DMS79 (cell line): ENCODE results near the gene SMPD3.

ENCODE experiments used
- DNase-seq: peaks from one replicate; lab custom pipeline; 2025; lab: John Stamatoyannopoulos, UW

Gene SMPD3

DNA sequence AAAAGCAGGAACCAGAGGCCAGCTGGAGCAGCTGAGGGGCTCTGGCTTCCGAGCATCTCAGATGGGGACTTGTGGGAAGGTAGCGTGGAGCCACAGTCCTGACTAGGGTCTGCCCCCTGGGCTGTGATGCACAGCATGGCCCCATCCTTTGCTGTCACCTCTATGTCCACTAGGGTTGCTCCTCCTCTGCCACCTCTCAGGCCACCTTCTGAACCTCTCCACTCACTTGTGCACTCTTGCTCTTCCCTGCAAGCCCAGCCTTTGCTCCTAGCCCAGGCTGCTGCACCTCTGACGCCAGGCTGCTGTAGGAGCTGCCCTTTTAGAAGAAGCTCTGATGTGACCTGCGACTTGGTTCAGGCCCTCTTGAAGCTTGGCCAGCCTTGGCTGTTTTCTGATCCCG is 24.3 kb upstream of the SMPD3 start:
- DNase-seq, result no peak

DNA sequence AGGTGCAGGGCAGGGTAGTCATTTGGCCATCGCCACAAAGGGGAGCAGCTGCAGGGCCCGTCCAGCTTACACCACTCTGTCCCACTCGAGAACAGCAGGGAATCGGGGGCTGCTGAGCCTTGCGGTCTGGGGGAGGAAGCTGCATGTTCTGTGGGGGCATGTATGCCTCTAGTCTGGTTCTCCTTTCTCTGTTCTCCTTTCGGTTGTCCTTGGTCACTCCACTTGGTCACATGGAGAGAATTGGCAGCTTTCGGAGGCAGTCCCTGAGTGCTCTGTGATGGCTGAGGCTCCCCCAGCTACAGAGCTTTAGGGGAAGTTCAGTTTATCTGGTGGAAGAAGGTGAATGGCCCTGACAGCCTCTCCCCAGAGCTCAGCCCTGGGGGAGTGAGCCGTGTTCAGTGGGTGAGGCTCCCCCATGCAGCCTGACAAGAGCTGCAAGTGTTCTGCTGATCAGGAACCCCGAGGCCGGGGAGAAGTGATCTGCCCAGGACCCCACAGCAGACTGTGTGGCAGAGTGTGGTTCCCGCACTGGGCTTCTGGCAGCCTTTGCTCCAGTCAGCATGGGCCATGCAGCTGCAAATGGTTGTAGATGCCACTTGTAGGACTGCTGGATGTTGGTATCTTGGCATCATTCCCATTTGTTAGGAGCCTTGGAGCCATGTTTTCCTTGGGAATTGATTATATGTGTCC is 22.3 kb upstream of the SMPD3 start:
- DNase-seq, result no peak

DNA sequence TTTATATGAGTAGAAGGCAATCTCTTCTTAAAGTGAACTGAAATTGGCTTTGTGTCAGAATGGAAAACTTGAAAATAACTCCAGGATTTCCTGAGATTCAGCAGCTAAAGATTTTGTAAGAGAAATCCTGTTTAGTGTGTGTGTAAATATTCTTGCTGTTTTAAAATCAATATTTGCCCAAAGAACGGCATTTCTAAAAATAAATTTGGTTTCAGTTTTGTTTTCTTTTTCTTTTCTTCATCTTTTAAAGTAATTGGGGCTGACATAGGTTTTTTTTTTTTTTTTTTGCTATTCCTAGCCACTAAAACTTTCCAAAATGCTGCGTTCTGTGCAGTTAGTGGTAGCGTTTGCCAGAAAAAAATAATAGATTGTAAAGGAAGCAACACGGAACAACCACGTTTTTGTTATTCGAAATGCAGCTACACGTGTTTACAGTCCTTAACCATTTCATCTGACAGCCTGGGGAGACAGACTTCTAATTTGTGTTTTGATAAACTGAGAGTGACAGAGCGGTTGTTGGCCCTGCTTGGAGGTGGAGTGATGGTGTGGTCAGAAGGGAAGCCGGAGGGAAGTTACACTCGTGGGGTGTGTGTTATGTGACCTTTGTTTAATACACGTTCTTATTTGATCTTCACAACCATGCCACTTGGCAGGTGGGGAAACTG is 21.6 kb upstream of the SMPD3 start:
- DNase-seq, result no peak

DNA sequence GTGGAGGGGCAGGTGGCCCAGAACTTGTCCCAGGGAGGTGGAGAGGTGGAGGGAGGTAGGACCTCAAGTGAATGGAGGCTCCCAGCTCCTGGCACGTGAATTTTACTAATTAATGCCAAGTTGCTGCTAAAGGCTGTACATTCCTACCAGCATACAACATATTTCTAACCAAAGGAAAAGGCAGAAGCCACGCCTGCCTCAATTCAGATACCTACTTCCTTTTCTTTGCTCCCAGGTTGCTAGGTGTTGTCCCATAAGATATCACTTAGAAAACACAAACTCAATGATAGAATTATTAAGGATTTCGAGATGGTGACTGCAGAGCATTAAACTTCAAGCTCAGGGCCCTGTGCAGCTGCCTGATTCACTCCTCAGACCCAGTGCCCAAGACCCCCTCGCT is 20.5 kb upstream of the SMPD3 start:
- no peak for DNase-seq

DNA sequence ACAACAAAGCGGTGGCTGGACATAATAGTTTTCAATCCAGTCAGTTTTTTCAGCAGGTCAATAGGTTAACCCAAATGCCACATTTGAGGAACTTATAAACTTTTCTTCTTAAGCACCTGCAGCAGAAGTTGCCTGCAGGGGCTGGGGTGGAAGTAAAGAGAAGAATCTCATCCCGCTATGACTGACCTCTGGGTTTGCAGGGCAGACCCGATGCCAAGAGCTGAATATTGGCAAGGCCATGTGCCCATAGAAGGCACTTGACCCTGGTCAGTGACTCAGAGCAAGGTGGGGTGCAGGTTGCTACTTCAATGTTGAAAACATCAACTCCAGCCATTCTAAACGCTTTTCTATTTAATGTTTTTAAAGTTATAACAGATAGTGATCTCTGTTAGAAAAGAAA is 17.9 kb upstream of the SMPD3 start:
- DNase-seq, result no peak

DNA sequence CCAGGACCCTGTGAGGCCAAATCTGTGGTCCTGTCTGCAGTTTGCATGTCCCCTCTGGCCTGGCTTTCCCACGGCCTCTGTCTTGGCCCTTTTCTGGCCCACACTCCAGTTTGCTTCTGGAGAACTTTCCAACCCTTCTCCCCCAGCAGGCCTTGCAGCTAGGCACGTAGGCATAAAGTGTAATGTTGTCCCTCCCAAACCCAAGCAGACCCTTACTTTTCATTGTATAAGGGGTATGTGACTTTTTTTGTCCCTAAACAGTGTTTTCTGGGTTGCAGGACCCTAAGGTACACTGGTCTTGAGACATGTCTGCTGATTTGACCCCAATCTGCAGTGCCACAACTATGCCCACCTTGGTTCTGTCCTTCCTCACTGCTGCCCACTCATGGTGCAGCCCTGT is 15.6 kb upstream of the SMPD3 start:
- no peak for DNase-seq

DNA sequence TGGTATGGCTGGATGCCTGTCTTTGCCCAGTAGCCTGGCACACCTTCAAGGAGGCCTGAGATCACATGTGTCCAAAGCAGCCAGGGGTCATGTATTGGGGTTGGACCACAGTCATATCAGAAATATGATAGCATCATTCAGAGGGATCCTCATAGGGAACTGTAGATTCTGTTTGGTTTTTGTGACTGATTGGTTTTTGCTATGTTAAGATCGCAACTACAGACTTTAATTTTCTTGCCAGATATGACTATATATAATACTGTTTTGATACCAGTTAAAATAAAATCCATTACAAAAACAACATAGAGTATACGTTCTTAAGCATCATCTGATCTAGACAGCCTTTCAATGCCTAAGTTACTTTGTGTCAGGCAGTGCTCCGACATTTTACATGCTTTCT is 11.8 kb upstream of the SMPD3 start:
- no peak for DNase-seq

DNA sequence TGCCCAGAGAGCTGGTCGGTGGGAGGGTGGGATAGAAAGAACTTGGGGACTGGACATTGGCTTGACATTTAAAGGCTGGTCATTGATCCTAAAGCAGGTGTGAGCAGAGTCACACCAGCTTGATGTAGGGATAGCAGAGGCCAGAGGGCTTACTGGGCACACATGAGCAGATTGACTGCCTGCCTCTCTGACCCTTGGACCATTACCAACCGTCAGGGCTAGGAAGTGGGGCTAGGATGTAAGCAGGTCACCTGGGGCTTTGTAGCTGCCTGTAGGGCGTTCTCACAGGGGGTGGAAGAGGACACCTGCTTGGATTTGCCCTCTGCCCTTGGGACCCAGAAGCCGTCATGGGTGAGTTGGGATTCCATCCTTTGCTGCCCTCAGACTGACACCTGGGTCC is 11.1 kb upstream of the SMPD3 start:
- DNase-seq, result no peak

DNA sequence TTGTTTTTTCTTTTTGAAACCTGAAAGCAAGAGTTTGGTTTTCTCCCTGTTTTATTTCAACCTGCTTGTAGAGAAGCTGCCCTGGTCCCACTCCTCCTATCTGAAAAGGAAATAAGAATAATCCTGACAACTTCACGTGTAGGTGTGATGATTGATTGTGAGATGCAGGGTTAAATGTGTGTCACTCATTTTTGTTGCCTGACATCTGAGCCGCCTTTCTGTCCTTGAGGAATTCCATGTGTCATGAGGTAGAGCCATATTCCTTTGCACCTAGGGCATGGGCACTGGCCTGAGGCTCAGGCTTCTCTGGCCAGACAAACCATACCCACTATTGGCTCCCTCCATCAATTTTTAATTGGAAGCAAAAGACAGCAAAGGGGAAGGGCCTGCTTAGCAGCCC is 10.2 kb upstream of the SMPD3 start:
- no peak for DNase-seq

DNA sequence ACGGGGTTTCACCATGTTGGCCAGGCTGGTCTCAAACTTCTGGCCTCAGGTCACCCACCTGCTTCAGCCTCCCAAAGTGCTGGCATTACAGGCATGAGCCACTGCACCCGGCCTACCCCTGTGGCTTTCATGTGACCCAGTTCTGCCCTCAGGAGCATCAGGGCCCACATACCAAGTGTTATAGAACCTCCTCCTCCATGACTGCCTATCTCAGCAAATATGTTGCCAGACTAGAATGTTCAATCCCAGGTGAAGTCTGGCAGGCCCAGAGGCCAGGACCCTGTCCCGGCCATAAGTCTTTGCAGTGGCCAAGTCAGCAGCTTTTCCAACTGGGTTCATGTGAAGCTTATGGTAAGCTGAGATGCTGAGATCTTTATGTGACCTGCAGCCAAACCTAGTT is 9.8 kb upstream of the SMPD3 start:
- no peak for DNase-seq

DNA sequence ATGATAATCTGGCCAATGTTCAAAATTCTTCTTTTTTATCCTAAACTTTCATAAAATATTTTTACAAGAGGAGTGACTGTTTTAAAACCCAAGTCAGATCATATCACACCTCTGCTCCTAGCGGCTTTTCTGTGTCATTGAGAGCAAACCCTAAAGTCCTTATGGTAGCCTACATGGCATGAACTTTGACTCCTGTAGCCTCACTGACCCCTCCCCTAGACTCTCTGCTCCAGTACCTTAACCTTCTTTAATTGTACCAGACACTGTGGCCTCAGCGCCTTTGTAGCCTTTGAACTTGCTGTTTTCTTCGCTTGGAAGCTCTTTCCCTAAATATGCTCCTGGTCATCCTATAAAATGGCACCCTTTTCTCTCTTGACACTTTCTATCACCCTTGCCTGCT is 7.3 kb upstream of the SMPD3 start:
- no peak for DNase-seq

DNA sequence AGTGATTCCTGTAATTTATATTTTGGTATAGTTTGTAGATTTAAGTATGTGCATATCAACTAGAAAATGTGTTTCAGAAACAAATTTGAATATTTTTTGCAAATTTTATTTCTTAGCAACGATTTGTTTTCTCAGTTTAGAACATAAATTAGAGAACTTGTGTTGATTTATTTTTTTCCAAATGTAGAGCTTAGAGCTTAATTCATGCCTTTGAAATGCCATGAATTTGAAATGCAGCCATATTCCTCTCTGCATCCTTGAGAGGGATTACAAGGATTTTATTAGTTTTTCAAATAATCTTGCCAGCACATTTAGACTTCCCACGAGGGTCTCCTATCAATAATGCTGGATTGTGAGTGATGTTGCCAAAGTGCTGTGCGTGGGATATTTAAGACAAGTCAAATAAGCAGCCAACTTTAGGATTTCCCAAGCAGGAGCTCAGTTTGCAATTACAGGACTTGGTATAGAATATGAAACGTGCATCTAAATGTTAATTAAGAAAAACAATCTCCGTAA is 6.7 kb upstream of the SMPD3 start:
- DNase-seq, result no peak

DNA sequence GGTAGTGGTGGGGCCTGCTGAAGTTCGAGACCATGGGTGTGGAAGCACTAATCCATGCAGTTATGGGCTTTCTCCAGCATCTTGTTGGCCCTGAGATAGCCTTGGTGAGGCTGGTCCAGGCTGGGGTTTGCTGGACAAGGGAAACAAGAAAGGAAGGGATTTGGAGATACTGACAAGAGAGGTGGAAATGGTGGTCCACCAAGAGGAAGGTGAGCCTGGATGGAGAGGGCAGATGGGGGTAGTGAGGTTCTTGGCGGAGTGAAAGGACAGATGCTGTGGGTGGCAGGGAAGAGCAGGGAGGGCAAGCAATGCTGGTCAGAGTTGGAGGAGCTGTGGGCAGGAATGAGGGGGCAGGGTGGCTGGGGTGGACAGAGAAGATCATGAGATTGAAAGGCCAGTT is 5.5 kb upstream of the SMPD3 start:
- DNase-seq, result no peak

DNA sequence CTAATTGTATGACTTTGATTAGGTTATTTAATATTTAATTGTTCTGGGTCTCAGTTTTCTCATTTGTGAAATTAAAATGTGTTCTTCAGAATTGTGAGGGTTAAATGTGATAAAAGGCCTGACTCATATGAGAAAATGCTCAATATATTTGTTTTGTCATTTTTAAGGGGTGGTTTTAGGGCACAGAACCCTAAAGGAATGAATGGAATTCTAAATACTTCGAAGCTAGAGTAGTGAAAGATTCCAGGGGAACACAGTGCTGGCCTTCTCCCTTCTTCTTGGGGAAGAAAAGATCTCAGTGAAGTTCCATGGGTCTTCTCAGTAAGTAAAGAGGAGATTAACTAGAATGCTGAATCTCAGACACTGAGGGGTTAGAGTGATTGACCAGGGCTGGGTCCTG is 3.9 kb upstream of the SMPD3 start:
- no peak for DNase-seq

DNA sequence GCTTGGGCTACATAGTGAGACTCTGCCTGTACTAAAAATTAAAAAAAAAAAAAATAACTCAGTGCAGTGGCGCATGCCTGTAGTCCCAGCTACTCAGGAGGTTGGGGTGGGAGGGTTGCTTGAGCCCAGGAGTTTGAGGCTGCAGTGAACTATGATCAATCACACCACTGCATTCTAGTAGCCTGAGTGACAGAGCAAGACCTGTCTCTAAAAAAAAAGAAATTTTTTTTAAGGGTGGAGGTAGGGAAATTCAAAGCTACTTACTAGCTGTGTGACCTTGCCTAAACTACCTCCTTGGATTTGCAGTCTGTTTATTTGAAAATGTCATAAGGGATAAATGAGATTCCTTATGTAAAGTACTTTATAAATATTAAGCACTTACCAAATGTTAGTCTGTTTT is 3.4 kb upstream of the SMPD3 start:
- DNase-seq, result no peak

DNA sequence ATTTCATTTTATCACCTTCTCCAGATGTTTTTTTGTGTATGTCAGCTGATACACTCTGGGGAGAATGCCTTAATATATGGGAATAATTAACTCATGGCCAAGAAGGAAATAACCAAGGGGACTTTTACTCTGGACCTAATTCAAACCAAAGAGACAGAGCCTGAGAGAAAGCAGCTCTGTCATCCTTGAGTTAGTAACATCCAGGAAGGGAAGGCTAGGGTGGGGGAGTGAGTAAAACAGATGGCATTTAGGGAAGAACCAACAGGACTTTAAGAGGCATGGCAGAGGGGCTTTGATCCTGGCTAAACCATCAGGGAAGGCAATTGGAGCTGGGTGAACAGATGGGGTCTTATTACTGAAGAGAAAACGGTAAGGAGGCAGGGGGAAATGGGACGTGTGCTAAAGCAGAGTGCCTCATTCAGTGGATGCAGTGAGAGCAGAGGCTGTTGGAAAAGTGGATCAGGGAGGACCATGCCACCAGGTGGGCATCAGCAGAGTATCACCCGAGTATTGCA is 2.5 kb upstream of the SMPD3 start:
- no peak for DNase-seq

DNA sequence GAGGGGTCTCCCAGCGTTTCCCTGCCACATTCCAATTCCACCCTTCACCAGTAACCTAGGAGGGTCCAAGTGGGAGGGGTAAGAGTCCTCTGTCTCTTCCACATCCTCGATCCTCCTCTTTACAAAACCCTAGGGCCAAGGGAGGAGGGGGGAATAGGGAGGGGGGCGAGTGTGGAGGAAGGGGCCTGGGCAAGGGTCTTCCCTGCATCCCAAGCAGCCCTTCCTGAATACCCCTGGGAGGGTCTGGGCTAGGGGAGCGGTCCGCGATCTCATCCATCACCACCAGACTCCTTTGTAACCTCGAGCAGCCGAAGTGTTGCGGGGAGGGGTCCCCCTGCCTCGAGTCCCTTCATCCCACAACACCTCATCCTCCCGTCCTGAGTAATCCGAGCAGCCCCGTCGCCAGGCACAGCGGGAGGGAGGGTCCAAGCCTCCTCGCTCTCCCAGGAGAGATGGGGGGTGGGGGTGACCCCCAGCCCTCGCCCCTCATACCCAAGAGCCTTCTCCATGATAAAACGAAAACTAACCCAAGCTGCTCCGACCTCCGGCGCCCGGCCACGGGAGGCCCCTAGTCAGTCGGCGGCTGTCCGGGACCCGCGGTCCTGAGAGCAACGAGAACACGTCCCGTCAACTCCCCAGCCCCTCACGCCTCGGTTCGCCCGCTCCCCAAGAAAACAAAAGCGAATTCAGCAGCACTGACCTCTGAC is 502 bp downstream of the SMPD3 start:
- no peak for DNase-seq

DNA sequence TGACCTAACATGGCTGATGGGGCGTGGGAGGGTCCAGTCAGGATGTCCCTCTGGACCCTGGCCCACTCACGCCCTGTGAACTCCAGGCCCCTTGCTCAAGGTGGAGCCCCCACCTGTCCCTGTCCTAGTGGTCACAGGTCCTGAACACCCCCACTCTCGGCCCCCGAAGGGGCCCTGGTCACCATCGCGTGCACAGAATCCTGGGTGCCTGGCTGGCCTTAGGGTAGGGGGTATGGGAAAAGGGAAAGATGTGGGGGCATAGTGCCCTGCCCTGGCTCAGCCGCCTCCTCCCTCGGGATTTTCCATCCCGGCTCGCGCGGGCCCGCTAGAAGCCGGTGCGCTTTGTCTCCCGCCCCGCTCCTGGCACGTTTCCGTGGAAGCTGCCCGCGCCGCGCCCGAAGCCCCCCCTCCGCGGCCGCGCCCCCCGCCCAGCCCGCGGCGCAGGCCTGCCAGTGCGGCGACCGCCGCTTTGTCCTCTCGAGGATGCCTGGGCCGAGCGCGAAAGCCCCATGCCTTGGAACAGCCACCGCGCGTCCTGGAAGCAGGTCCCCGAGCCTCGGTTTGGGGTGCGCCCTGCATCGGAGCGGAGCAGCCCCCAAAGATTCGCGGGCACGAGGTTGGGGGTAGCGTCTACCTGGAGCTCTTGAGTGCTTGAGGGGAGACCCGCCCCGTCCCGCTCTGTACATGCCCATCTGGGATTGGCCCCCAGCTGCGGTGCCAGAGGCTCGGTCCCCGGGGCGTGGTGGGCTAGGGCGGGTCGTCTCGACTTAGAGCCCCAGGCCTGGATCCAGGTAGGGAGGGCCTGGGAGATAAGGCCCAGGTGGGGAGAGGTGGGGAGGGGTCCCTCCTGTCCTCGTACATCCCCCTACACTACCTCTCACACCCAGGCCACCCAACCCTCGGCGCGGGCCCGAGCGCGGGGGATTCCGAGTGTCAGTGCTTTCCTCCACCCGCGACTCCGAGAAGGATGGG is 1.3 kb downstream of the SMPD3 start:
- DNase-seq, result no peak

DNA sequence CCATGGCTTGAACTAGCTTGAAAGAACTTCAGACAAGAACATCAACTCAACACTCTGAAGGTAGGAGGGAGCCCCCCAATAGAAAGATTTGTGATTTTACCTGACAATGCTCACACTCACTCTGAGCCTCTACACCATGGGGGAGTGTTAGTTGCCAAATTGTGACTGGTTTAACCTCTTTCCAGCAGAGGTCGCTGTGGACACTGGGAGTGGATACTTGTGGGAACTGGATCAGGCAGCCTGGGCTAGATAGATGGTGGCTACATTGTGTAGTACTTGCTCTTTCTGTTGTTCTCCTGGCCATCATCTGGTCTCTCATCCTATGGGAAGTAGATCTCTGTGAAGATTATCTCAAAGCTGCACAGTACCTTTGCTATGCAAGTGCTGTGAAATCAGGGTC is 2.9 kb downstream of the SMPD3 start:
- no peak for DNase-seq

DNA sequence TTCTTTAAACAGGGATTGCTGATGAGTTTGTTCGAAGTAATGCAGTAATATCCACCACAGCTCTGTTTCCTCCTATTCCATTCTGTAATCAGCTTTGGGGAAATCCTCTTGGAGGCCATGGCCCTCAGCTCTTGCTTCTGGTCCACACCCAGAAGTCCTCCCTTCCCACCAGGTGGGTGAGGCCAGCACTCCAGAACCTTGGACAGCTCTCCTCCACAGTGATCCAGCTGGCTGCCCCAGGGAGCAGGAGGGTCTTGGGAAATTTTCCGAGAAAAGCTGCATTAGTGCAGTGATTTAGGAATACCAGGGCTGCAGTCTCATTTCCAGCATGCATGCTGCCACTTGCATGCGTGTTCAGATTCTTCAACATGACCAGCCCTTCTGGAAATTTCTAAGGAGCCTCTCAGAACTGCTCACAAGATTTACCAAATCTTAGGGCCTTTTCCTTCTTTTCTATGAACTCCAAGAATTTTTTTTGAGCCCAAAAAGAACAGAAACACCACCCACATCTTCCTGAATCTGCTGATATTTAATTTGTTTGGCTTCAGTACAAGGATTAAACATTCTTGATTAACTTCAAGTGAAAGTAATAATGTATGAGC is 4.2 kb downstream of the SMPD3 start:
- DNase-seq, result no peak

DNA sequence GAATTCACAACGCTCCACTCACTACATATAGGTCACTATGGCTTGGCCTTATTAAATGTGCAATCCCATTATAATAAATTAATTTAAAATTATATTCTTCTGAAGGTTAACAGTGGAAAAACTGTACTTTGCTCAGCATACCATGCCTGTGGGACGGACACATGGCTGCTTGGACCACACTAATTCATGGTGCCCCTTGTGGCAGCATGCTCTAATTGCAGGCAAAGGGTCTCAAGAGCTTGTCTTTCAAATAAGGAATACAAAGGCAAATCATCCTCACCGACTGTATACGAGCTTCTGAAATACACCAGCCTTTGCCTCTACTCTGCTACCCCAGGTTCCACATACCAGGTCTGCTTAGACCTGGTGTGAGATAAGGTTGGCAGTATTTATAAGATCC is 11.7 kb downstream of the SMPD3 start:
- no peak for DNase-seq
